NB4 (cell line): ENCODE measurements around the gene KCNJ3.

Experiments used
- CTCF ChIP-seq: IDR thresholded peaks from one replicate; pipeline ENCODE4 v1.5.1; 2012; ENCODE audit warnings: low read depth, low read length
- MAX ChIP-seq: IDR thresholded peaks from 2 replicates; pipeline ENCODE4 v1.6.1; 2011; ENCODE audit warnings: low read depth, low read length
- MYC ChIP-seq: IDR thresholded peaks from 2 replicates; pipeline ENCODE4 v1.6.1; 2011; ENCODE audit warnings: low read depth, low read length
- POLR2A ChIP-seq: IDR thresholded peaks from 2 replicates; pipeline ENCODE4 v1.6.1; 2011; ENCODE audit warnings: mild to moderate bottlenecking; ENCODE audit not compliant: insufficient read length; ENCODE audit errors: extremely low read depth

- TF ChIP-seq POLR2A (no peak), CTCF (no peak), MYC (no peak), MAX (no peak)
These were observed at the start of gene KCNJ3 for GRCh38 chr2:154698296-154698720.
